ENCODE data around the gene MYO19.
"Not testable (repeated sequence)": the region's sequence is repeated elsewhere in the genome, so short reads cannot be mapped to it uniquely, and the experiment has no call there.

MYO19 gene

GRCh38 chr17:36463916-36464764 lies 70.5 kb downstream of the MYO19 start:
- DNase-seq (ENCODE audit: low read depth in 4 of 4, low spot score in 1 of 4): peak in 3 of 4 experiments; percentile 22 to 42 (median 42)

- no peak for DNase-seq (ENCODE audit: low read depth in 4 of 4, low spot score in 1 of 4)
These were observed 73.1 kb downstream of the MYO19 start for GRCh38 chr17:36461330-36462110.

GRCh38 chr17:36460265-36460937 lies 74.3 kb downstream of the MYO19 start:
- no peak for DNase-seq (ENCODE audit: low read depth in 4 of 4, low spot score in 1 of 4)

- DNase-seq (ENCODE audit: low read depth in 4 of 4, low spot score in 1 of 4): no peak
These were observed 75.1 kb downstream of the MYO19 start for GRCh38 chr17:36459601-36460000.

- no peak for DNase-seq (ENCODE audit: low read depth in 4 of 4, low spot score in 1 of 4)
These were observed 75.6 kb downstream of the MYO19 start for GRCh38 chr17:36459045-36459444.

- not testable (repeated sequence) for DNase-seq (ENCODE audit: low read depth in 4 of 4, low spot score in 1 of 4)
These were observed 77.0 kb downstream of the MYO19 start for GRCh38 chr17:36457701-36458100.

- DNase-seq (ENCODE audit: low read depth in 4 of 4, low spot score in 1 of 4): not testable (repeated sequence)
These were observed 81.8 kb downstream of the MYO19 start for GRCh38 chr17:36452888-36453287.

GRCh38 chr17:36449997-36450396 lies 84.7 kb downstream of the MYO19 start:
- DNase-seq (ENCODE audit: low read depth in 4 of 4, low spot score in 1 of 4): not testable (repeated sequence)

All from stimulated activated CD4-positive, alpha-beta T cell treated with anti-CD3 and anti-CD28 coated beads, Interleukin-1b, Interleukin-23, amount 100 ng/mL, for 24 hours (primary cell).